ENCODE results near the gene BLVRB.
"Not testable (repeated sequence)": the region's sequence is repeated elsewhere in the genome, so short reads cannot be mapped to it uniquely, and the experiment has no call there.

BLVRB gene

GRCh38 chr19:40492274-40492673 lies 26.7 kb upstream of the BLVRB start:
- H3K27ac ChIP-seq, result no peak overlapping the region
- DNase-seq (ENCODE audit: low read depth, low spot score), result no peak

- H3K27ac ChIP-seq, result no peak overlapping the region
- no peak for DNase-seq (ENCODE audit: low read depth, low spot score)
Measured at GRCh38 chr19:40489882-40490230, 24.3 kb upstream of the BLVRB start.

- DNase-seq (ENCODE audit: low read depth, low spot score), result no peak
- no peak overlapping the region for H3K27ac ChIP-seq
Measured at GRCh38 chr19:40486017-40486416, 20.5 kb upstream of the BLVRB start.

GRCh38 chr19:40475878-40476644 lies 10.5 kb upstream of the BLVRB start:
- DNase-seq (ENCODE audit: low read depth, low spot score); H3K27ac ChIP-seq: not testable (repeated sequence)

- H3K27ac ChIP-seq, result no peak overlapping the region
- no peak for DNase-seq (ENCODE audit: low read depth, low spot score)
Measured at GRCh38 chr19:40474737-40475136, 9.2 kb upstream of the BLVRB start.

- no peak for DNase-seq (ENCODE audit: low read depth, low spot score)
- H3K27ac ChIP-seq, result no peak overlapping the region
Measured at GRCh38 chr19:40472516-40472915, 7.0 kb upstream of the BLVRB start.

GRCh38 chr19:40471111-40471510 lies 5.6 kb upstream of the BLVRB start:
- no peak overlapping the region for H3K27ac ChIP-seq
- no peak for DNase-seq (ENCODE audit: low read depth, low spot score)

- no peak overlapping the region for H3K27ac ChIP-seq
- DNase-seq (ENCODE audit: low read depth, low spot score), result no peak
Measured at GRCh38 chr19:40469011-40469410, 3.5 kb upstream of the BLVRB start.

GRCh38 chr19:40466985-40467734 lies 1.6 kb upstream of the BLVRB start, which contains the start of gene SPTBN4:
TSS of gene SPTBN4 (plus strand) at chr19:40467001. CDS start at chr19:40472622, 5,621 bp downstream.
- H3K27ac ChIP-seq, result peak within 1 kb of the TSS; percentile 97
- DNase-seq (ENCODE audit: low read depth, low spot score), result no peak

- peak overlapping the region; percentile 97 for H3K27ac ChIP-seq
- no peak for DNase-seq (ENCODE audit: low read depth, low spot score)
Measured at GRCh38 chr19:40466219-40466984, 857 bp upstream of the BLVRB start.

GRCh38 chr19:40465025-40465556 lies 454 bp downstream of the BLVRB start:
- peak overlapping the region; percentile 97 for H3K27ac ChIP-seq
- no peak for DNase-seq (ENCODE audit: low read depth, low spot score)

GRCh38 chr19:40464059-40465024 lies 1.2 kb downstream of the BLVRB start:
- H3K27ac ChIP-seq, result peak overlapping the region; percentile 97
- DNase-seq (ENCODE audit: low read depth, low spot score), result peak; percentile 64

GRCh38 chr19:40463587-40464037 lies 1.9 kb downstream of the BLVRB start:
- peak overlapping the region; percentile 97 for H3K27ac ChIP-seq
- DNase-seq (ENCODE audit: low read depth, low spot score), result not testable (repeated sequence)

GRCh38 chr19:40461669-40462221 lies 3.8 kb downstream of the BLVRB start:
- no peak for DNase-seq (ENCODE audit: low read depth, low spot score)
- no peak overlapping the region for H3K27ac ChIP-seq

GRCh38 chr19:40460185-40460584 lies 5.4 kb downstream of the BLVRB start:
- DNase-seq (ENCODE audit: low read depth, low spot score), result no peak

GRCh38 chr19:40458597-40458974 lies 7.0 kb downstream of the BLVRB start:
- H3K27ac ChIP-seq, result no peak overlapping the region
- no peak for DNase-seq (ENCODE audit: low read depth, low spot score)

More at GRCh38 chr19:40460185-40460584, 5.4 kb downstream of the BLVRB start:
- H3K27ac ChIP-seq, result no peak overlapping the region

- H3K27ac ChIP-seq, result no peak overlapping the region
- DNase-seq (ENCODE audit: low read depth, low spot score), result no peak
Measured at GRCh38 chr19:40457953-40458596, 7.5 kb downstream of the BLVRB start.

GRCh38 chr19:40457048-40457447 lies 8.5 kb downstream of the BLVRB start:
- H3K27ac ChIP-seq, result no peak overlapping the region

GRCh38 chr19:40453943-40454342 lies 11.6 kb downstream of the BLVRB start:
- DNase-seq (ENCODE audit: low read depth, low spot score), result not testable (repeated sequence)
- peak overlapping the region; percentile 73 for H3K27ac ChIP-seq

More at GRCh38 chr19:40457048-40457447, 8.5 kb downstream of the BLVRB start:
- no peak for DNase-seq (ENCODE audit: low read depth, low spot score)

All from epithelial cell of prostate (primary cell).